Left lung (tissue), 10 donors: Measurements from ENCODE around the gene STK24. TPM values are rescaled to one million over a fixed set of nuclear protein-coding genes. Genes with fewer than 3 reads are reported as not detected.
"Not testable (repeated sequence)": the region's sequence is repeated elsewhere in the genome, so short reads cannot be mapped to it uniquely, and the experiment has no call there.

Experiments
- ATAC-seq: fragments of 200-7000 bp; cut with Tn5 transposase; one replicate; pipeline ENCODE4 v1.9.1; 2020; ENCODE audit warnings: moderate library complexity
- DNase-seq, 4 donors: peaks; one replicate each; pipeline ENCODE4 v3.0.0-alpha.2; 2013 to 2020
- H3K27ac ChIP-seq, 2 donors: fragments of 200-600 bp; sonication (generic) in 1 of 2; one replicate each; pipeline versions ENCODE4 v1.5.0 to v1.8.0; 2020 to 2021
- H3K27me3 ChIP-seq, 2 donors: fragments of 200-600 bp; sonication (generic) in 1 of 2; one replicate each; pipeline versions ENCODE4 v1.5.0 to v1.8.0; 2020 to 2021
- H3K36me3 ChIP-seq, 2 donors: fragments of 200-600 bp; sonication (generic) in 1 of 2; one replicate each; pipeline versions ENCODE4 v1.5.0 to v1.8.0; 2020 to 2021
- H3K4me1 ChIP-seq, 2 donors: fragments of 200-600 bp; one replicate each; pipeline ENCODE4 v1.8.0; 2021
- H3K4me3 ChIP-seq, 2 donors: fragments of 200-600 bp; sonication (generic) in 1 of 2; one replicate each; pipeline versions ENCODE4 v1.5.0 to v1.8.0; 2020 to 2021; ENCODE audit warnings: mild to moderate bottlenecking in 1 of 2
- H3K9me3 ChIP-seq, 2 donors: fragments of 200-600 bp; sonication (generic) in 1 of 2; one replicate each; pipeline versions ENCODE4 v1.5.0 to v1.8.0; 2020 to 2021
- CTCF ChIP-seq, 2 donors: fragments of 200-600 bp; sonication (generic) in 1 of 2; IDR thresholded peaks; one replicate each; pipeline versions ENCODE4 v1.5.0 to v1.8.0; 2021; ENCODE audit warnings: antibody characterized with exemption in 2 of 2
- intact Hi-C, 2 donors: fragments of 100-400 bp; cut with DNase I; formaldehyde crosslinking; loops; one replicate each; pipeline versions ENCODE4 v1.11.2 to v1.14.2; 2022
- polyA plus RNA-seq, 6 donors: library from polyadenylated mRNA; unstranded; fragments of 120-200 nt; gene quantifications; one replicate each; pipeline ENCODE4 v1.2.1, GENCODE V29; 2013; ENCODE audit not compliant: insufficient read length in 6 of 6
- total RNA-seq, 2 donors: library from RNA; stranded (reverse); fragmentation: NEBNext Ultra II Directional; extraction: Animal tissue kit (Norgen Biotek cat#: 25700); gene quantifications; one replicate each; pipeline ENCODE4 v1.2.1, GENCODE V29; 2021
- donor health status: DM: no; HTN: yes; CAD: no.
- donor health status: DM: no; HTN: no; CAD: no.

Gene STK24
- total and polyA plus RNA-seq, 8 donors: 65.6 to 84.0 (median 75.0) TPM

GRCh38 chr13:98575904-98576199 is 1.1 kb downstream of the STK24 start:
- H3K4me1 ChIP-seq: peaks cover 34 to 57% of the 10 kb centered on the region in 2 donors

GRCh38 chr13:98575009-98575903 is 1.7 kb downstream of the STK24 start:
- H3K4me1 ChIP-seq: peaks cover 40 to 63% of the 10 kb centered on the region in 2 donors
- no peaks in the 10 kb centered on the region for H3K9me3 ChIP-seq
- H3K4me3 ChIP-seq: peak overlapping the region; percentile 89 to 90
- H3K27ac ChIP-seq: peak overlapping the region; percentile 91 to 92
- DNase-seq (no peak), ATAC-seq (no peak)
- intact Hi-C loops: loop anchor here in 1 of 2 donors (10.0 kb wide), 1 partner anchor 100 kb away; no protein-coding TSS in a partner anchor
- no peak for TF ChIP-seq CTCF (IDR thresholded peaks at IDR 0.05)
- no peaks in the 10 kb centered on the region for H3K36me3 ChIP-seq
- H3K27me3 ChIP-seq: no peaks in the 10 kb centered on the region

More at GRCh38 chr13:98575904-98576199, 1.1 kb downstream of the STK24 start:
- Histone ChIP-seq H3K27me3 (no peaks in the 10 kb centered on the region), H3K36me3 (no peaks in the 10 kb centered on the region), H3K27ac (peak overlapping the region; percentile 91 to 92), H3K4me3 (peak overlapping the region; percentile 89 to 90), H3K9me3 (no peaks in the 10 kb centered on the region)
- no peak for TF ChIP-seq CTCF (IDR thresholded peaks at IDR 0.05)
- ATAC-seq: no peak
- intact Hi-C loops: loop anchor here in 1 of 2 donors (10.0 kb wide), 1 partner anchor 101 kb away; no protein-coding TSS in a partner anchor
- DNase-seq: no peak

GRCh38 chr13:98571955-98572662 is 4.8 kb downstream of the STK24 start:
- Histone ChIP-seq H3K9me3 (no peaks in the 10 kb centered on the region), H3K4me3 (no peak overlapping the region), H3K27me3 (no peaks in the 10 kb centered on the region), H3K27ac (peak overlapping the region; percentile 63 to 72), H3K4me1 (peaks cover 36 to 83% of the 10 kb centered on the region in 2 donors), H3K36me3 (no peaks in the 10 kb centered on the region)
- no peak for TF ChIP-seq CTCF (IDR thresholded peaks at IDR 0.05)
- ATAC-seq: peak; percentile 52
- intact Hi-C loops: loop anchor here in 1 of 2 donors (10.0 kb wide), 1 partner anchor 97 kb away; no protein-coding TSS in a partner anchor
- DNase-seq: no peak

GRCh38 chr13:98570929-98571372 is 6.0 kb downstream of the STK24 start:
- peak overlapping the region; percentile 63 to 72 for H3K27ac ChIP-seq
- intact Hi-C loops: loop anchor here in 1 of 2 donors (10.0 kb wide), 1 partner anchor 96 kb away; no protein-coding TSS in a partner anchor
- peak in 1 of 4 donors; percentile 59 for DNase-seq
- TF ChIP-seq CTCF (IDR thresholded peaks at IDR 0.05): no peak
- no peaks in the 10 kb centered on the region for H3K27me3 ChIP-seq
- peaks cover 38 to 94% of the 10 kb centered on the region in 2 donors for H3K4me1 ChIP-seq
- H3K36me3 ChIP-seq: no peaks in the 10 kb centered on the region
- peak overlapping the region in 1 of 2 donors; percentile 17 for H3K4me3 ChIP-seq
- peak; percentile 57 for ATAC-seq
- no peaks in the 10 kb centered on the region for H3K9me3 ChIP-seq

GRCh38 chr13:98569494-98570367 is 7.2 kb downstream of the STK24 start:
- not testable (repeated sequence) for H3K4me3 ChIP-seq
- intact Hi-C loops: loop anchor here in 1 of 2 donors (10.0 kb wide), 1 partner anchor 95 kb away; no protein-coding TSS in a partner anchor

More at GRCh38 chr13:98569494-98570367, 7.2 kb downstream of the STK24 start:
- H3K27ac ChIP-seq: peak overlapping the region; percentile 63 to 72
- H3K36me3 ChIP-seq, DNase-seq, H3K27me3 ChIP-seq, H3K9me3 ChIP-seq: not testable (repeated sequence)
- ATAC-seq: peak; percentile 5
- H3K4me1 ChIP-seq: peaks cover 45 to 98% of the 10 kb centered on the region in 2 donors
